Thyroid gland (tissue), 4 donors: Measurements from ENCODE around the gene SEC22A.

Source experiments
- CTCF ChIP-seq, 6 experiments: fragments of 200-600 bp in 3 of 6; fragments of 450-650 bp in 3 of 6; sonication (generic) in 3 of 6; IDR thresholded peaks; one replicate each; pipeline ENCODE4 v1.5.1; 2016 to 2019; ENCODE audit warnings: antibody characterized with exemption in 6 of 6, mild to moderate bottlenecking in 2 of 6, inconsistent platforms in 1 of 6, moderate library complexity in 1 of 6
- POLR2A ChIP-seq, 2 donors: fragments of 450-650 bp; IDR thresholded peaks; one replicate each; pipeline ENCODE4 v1.6.1; 2017; ENCODE audit warnings: antibody characterized with exemption in 2 of 2, mild to moderate bottlenecking in 2 of 2, moderate library complexity in 1 of 2

- TF ChIP-seq CTCF (IDR thresholded peaks at IDR 0.05) (no peak), POLR2A (IDR thresholded peaks at IDR 0.05) (no peak)
Measured at GRCh38 chr3:123281406-123281805, 79.7 kb downstream of the SEC22A start.
